Measurements from ENCODE around the gene NPR3.

- TF ChIP-seq CTCF (IDR thresholded peaks at IDR 0.05 in 4 of 5, conservative IDR thresholded peaks at IDR 0.05 in 1 of 5) (no peak), POLR2A (IDR thresholded peaks at IDR 0.05) (no peak)
Observed at GRCh38 chr5:32733590-32734340, 22.6 kb downstream of the NPR3 start.
